HG03469 (cell line): ENCODE data around the gene MACROD2.

Experiments
- ATAC-seq: cut with Tn5 transposase; IDR thresholded peaks from one replicate; pipeline ENCODE4 v1.9.1; 2021; ENCODE audit warnings: mild to moderate bottlenecking, moderate library complexity, moderate number of reproducible peaks; ENCODE audit not compliant: unreplicated experiment

MACROD2 gene

DNA sequence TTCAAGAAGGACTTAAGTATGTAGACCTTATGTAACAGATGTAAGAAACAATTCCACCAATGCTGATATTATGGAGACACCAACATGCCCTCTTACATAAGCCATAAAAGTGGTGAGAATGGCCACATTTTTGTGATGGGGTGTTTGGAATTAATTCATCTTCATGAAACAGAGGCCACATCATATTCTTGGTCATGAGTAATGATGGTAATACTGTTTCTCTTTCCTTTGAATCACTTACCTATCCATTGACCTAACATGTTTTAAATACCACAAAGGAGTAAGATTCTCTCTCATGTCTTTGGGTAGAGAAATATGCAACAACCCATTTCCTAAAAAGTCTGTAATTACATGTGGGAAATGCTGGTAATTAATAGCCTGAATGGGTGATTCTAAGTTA is 887.5 kb downstream of the MACROD2 start:
- no peak for ATAC-seq

DNA sequence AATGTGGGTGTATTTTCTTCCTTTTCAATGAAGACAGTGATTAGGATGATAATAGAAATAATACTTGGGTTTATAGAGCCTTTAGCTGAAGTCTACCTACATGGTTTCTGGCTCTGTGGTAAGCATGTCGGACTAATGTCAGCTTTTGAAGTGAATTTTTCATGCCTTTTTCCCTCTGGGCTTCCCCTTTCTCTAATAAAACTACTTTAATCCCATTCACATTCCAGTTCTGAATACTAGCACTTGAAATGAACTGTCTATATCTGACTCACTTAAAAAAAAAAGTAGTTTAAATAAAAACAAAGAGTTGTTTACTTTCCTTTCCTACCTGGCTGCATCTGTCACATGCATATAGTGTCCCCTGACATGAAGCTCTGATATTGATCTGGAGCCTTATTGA is 888.0 kb downstream of the MACROD2 start:
- no peak for ATAC-seq

DNA sequence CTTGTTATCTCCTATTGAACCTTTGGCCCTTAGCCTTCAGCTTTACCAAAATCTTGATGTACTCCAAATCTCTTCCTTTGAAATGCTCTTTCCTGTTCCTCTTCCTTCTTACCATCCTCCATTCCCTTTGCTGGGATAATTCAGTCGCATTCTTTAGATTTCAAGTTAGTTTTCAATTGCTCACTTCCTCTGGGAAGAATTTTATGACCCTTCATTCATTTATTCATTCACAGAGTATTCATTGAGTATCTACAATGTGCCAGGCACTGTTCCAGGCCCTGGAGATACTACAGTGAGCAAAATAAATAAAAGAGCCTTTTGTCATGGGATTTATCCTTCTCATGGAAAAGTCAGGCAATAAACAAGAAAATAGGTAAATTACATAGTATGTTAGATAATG is 890.3 kb downstream of the MACROD2 start:
- no peak for ATAC-seq

DNA sequence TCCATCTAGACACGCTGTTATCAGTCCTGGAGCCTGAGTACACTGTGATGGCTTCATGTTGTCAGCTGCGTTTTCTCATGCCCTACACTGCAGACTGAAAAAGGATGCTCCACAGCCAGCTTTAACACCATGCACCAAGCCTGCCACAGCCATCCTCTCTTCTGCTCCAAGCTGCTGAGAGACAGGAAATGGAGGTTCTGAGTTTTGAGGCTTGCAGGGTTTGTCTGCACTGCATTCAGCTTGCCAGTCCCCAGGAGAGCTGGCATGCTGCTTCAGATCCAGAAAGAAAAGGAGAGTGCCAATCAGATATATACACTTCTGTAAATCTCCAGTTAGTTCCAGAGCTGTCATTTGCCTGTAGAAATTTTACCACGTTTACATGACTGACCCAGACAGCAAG is 892.8 kb downstream of the MACROD2 start:
- ATAC-seq = no peak

DNA sequence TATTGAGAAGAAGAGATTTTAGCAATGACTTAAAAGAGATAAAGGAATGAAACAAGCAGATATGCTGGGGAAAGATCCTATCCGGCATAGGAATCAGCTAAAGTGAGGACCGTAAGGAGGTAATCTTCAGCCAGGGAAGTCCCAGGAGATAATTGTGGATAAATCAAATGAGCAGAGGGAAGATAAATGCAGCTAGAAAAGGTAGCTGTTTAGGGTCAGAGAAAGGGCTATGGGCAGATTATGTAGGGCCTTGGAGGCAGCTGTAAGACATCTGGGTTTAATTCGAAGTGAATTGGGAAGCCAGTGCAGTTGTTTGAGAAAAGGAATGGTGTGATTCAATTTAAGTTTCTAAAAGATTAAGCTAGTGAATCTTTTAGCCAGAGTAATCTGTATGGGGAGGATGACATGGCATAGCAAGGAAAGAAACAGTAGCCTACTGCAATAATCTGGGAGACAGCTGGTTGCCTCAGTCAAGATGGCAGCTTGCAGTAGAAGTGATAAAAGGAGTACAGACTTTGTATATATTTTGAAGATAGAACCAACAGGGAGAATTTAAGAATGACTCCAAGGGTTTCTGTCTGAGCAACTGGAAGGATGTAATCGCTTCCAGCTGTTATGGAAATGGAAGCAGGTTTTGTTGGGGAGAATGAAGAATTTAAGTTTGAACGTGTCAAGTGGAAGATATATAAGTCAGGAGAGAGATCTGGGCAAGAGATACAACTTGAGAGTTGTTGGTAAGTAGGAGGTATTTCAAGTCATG is 894.4 kb downstream of the MACROD2 start:
- no peak for ATAC-seq

DNA sequence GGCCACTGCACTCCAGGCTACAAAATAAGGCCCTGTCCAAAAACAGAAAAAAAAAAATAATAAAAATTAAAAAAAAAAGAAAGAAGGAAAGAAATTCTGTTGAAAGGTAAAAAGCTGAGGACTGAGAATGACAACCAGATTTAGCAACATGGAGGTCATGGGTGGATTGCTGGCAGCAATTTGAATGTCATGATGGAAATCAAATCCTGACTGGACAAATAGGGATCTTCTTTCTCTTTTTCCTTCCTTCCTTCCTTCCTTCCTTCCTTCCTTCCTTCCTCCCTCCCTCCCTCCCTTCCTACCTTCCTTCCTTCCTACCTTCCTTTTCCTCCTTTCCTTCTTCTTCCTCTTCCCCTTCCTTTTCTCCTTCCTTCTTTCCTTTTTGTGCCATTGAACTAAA is 895.4 kb downstream of the MACROD2 start:
- ATAC-seq = no peak

DNA sequence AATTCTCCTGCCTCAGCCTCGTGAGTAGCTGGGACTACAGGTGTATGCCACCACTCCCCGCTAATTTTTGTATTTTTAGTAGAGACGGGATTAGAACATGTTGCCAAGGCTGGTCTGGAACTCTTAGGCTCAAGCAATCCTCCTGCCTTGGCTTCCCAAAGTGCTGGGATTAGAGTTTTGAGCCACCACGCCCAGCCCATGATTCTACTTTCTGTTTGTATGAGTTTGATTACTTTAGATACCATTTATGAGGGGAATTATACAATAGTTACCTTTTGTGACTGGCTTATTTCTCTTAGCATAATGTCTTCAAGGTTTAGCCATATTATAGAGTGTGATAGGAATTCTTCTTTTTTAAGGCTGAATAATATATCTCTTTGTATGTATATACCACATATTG is 897.5 kb downstream of the MACROD2 start:
- no peak for ATAC-seq

DNA sequence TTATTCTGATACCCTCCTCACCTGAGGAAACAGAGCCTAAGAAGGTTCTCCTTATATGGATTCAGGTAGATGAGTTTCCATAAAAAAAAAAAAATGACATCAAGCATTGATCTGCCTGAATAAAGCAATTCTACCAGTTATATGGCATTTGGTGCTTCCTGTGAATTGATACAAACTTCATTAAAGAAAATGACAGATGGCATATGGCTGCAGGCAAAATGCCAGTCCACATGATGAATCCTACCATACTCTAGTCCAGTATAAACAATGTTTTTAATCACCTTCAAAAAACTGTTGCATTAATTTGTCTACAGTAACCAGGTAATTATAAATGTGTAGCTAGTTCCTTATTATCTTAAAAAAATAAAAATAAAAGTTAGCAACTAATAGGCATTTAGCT is 901.3 kb downstream of the MACROD2 start:
- ATAC-seq = no peak

DNA sequence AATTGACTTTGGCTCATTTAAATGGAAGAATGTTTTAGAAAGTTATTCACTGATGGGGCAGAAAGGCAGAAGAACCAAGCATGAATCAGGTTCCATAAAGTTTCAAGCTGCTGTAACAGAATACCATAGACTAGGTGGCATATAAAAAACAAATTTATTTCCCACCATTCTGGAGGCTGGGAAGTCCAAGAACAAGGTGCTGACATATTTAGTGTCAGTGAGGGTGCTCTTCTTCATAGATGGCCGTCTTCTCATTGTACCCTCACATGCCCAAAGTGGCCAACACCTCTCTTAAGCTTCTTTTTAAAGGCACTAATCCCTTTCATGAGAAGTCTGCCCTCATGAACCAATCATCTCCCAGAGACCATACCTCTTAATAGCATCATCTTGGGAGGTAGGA is 902.3 kb downstream of the MACROD2 start:
- no peak for ATAC-seq

DNA sequence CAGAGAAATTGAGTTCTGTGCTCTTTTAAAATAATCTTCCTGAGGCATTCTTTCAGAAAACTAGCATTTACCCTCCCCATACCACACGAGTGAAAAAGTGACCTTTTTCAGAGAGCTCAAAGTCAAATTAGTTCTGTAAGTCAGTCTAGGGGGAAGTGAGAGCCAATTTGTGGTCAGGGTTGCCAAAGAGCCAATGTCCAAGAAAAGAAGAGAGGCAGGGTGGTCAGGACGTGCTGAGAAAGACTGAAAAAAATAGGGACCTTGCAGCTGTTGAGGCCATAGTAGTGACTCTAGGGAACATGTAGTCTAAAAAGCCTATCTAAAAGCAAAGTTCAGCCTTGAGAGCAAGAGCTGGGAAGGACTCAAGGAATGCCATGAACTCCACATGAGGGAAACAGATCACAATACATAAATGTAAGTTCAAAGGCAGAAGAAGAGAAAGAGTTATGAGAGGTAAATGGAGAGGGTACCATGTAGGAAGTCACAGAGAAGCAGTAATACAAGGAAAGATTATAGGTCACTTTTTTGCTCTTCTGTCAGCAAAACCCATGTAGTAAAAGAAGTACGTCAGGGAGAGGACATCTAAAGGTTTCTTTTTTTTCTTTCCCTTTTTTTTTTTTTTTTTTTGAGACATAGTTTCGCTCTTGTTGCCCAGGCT is 907.2 kb downstream of the MACROD2 start:
- peak; percentile 86 for ATAC-seq

DNA sequence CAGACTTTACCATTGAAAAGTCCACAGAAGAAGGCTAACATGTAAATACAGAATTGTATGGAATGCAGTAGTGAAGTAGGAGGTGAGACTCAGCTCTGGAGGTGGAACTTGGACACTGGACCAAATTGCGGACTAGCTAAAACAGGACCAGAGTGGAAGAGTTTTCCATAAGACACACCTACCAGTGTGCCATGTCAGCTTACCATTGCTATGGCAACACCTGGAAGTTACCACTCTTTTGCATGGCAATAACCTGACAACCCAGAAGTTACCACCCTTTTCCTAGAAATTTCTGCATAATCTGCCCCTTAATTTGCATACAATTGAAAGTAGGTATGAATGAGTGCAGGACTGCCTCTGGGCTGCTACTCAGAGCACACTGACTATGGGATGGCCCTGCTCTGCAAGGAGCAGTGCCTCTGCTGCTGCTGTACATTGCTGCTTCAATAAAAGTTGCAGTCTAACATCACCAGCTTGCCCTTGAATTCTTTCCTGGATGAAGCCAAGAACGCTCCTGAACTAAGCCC is 911.7 kb downstream of the MACROD2 start:
- ATAC-seq = no peak

DNA sequence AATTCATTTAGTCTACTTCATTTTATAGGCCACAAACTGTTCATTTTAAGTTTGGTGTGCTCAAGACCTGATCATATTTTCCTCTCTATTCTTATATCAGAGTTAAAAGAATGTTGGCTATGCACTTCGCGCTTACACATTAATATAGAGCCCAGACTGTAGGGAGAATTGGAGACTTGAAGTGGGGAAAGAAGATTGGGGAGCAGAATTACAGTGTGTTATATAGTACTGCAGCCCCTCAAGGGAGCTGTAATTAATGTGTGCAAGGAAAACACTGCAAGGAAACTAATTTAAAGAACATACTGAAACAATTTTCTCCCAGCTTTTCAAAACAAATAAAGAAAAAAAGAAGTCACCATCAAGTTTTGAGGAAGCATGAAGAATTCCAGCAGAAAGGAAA is 914.8 kb downstream of the MACROD2 start:
- no peak for ATAC-seq

DNA sequence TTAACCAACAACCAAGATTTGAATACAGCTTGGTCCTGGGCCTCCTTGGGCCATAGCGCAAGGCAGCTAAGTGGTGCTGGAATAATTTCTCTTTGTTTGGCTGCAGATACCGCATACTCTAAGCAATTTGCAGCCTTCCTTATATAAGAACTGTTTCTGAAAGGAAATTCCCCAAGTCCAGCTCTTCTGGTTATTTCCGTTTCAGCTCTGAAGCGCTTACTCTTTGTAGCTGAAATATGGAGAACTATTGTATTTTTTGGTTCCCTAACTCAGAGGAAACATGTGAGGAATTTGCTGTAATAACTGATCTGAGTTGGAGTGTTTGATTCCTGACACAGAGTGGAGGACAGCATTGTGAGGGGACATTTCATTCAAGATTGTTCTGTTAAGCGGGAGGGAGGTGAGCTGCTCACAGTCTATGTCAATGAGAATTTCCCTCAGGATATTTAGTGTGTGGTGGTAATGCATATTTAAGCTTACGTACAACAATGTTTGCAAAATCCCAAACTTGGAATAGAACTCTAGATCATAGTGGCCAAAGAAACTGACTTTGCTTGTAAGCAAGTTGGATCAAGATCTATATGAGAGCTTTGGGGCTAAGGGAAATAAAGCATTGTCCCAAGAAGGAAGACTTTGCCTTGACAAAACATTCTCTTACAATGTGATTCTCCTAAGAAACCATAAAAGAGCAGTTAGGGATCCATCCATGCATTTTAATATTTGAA is 918.7 kb downstream of the MACROD2 start:
- ATAC-seq = no peak

DNA sequence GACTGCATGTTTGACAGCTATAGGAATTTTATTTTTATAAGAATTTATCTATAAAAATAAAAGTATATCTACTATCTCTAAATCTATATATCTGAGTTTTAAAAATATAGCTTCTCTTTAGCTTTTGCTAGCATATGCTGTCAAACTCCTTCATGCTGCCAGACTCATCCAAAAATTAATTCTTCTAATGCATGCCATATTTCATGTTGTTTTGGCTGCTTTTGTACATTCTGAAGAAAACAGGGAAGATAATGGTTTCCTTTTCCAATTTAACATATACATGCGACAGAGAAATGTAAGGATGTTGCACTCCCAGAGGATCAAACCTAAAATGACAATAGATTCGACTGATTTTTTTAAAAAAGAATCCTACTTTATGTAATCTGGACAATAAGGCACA is 919.3 kb downstream of the MACROD2 start:
- ATAC-seq = no peak

DNA sequence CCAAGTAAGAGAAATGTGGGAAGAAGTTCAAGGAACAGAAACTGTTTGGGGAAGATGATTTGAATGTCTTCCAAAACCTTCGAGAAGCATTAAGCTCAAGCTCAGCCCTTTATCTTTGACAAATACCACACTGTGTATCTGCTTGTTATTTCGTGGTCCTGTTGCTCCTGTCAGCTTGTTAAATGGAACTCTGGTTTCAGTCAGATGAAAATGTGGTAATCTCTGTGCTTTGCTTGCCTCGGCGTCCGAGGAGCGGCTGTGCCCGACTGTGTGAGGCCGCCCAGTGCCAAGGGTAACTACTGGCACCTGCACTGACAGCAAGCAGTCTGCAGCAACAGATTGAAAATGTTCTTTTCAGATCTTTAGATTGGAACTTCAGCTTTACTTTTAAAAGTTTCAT is 920.0 kb downstream of the MACROD2 start:
- no peak for ATAC-seq

DNA sequence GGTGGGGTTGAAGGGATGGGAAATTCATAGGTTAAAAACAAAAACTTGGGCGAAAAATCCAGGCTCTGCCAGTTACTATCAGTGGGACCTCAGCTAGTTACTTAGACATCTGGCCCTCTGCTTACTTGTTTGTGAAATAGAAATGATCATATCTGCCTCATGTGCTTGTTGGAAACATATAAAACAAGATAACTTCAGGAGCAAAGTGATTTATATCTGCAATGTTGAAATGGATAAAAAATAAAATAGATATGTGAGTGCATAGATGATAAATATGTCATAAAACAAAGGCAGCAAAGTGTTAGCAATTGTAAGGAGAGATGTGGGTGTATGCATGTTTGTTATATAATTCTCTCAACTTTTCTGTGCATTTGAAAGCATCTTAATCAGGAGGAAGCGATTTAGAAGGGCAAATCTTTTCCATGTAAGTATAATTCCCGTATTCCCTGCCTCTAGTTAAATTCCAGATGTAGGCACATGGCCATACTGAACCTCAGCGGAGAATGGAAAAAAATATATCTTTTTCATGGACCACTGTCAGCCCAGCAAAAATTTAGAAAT is 921.1 kb downstream of the MACROD2 start:
- ATAC-seq = no peak

DNA sequence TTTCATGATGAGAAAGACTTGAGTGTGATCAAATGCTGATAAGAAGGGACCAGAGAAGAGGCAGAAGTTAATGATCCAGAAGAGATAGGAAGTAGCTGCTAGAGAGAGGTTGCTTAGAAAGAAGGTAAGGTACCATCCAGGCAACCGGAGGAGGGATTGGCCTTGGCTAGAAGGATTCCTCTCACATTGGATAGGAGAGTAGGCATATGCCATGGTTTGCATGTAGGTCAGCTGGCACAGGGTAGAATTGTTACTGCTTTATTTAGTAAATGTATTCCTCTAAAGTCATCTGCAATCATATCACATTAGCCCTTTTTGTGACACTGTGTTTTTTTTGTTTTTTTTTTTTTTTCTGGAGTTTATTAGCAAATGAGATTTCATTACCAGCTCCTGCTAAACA is 923.0 kb downstream of the MACROD2 start:
- ATAC-seq = no peak

DNA sequence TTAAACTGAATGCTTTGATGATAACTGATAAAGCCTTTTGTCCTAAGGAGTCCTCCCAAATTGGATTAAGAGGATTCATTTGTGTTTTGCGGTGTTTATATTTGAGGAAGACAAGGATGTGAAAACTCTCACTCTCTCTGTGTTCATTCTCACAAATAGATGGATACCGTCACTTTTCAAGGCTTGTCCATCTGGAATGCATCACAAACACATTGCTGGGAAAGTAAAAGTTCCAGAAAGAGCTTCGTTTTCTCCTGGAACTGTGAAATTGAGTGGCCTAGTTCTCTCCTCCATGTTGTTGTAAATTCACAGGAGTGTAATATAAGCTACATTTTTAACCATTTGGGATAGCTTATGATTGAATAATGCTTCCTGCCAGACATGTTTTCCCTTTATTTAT is 923.7 kb downstream of the MACROD2 start:
- ATAC-seq = no peak

DNA sequence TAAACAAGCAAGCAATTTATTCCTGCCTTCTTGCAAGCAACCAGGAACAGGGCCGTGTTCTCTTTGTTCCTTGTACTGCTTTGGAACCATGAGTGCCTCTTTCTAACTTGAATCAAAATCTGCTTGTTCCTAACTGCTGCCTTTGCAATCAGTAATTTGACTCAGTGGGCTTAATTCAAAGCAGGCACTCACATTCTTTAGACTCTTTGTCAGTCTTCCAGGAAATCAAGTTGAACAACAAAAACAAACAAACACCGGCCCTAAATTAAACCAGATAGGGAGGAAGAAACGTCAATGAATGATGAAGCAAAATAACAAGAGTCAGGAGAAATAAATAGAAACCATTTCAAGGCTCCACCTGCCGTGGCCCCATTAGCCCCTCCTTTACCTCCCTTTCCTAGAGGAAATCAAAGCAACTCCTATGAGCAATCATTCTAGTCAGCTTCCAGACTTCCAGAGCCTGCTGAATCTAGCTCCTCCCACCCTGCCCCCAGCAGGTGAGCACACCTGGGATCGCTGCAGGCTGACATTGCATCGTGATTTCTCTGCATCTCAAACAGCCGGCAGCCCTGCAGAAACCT is 924.3 kb downstream of the MACROD2 start:
- ATAC-seq = no peak

DNA sequence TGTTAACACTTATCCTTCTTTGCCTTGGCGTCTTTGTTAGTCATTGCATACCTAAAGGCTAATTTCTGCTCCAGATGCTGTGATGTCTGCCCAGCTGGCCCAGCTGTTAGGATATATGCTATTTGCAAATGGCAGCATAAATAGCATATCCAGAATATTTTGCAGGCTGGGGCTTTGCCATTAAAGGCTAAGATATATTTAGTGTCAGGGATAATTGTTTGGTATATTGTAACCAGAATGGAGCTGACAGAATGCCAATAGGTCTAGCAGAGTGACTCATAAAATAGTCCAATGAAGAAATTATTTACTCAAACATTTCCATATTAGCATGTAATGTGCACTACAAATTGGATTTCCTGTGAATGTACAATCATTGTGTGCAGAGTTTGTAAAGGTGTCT is 926.2 kb downstream of the MACROD2 start:
- ATAC-seq = no peak
